KG1 (cell line): ENCODE measurements around the gene ABCC11.
"Not testable (repeated sequence)": the region's sequence is repeated elsewhere in the genome, so short reads cannot be mapped to it uniquely, and the experiment has no call there.

Source experiments
- DNase-seq: peaks from one replicate; lab custom pipeline; 2025; lab: John Stamatoyannopoulos, UW

The ABCC11 gene

DNA sequence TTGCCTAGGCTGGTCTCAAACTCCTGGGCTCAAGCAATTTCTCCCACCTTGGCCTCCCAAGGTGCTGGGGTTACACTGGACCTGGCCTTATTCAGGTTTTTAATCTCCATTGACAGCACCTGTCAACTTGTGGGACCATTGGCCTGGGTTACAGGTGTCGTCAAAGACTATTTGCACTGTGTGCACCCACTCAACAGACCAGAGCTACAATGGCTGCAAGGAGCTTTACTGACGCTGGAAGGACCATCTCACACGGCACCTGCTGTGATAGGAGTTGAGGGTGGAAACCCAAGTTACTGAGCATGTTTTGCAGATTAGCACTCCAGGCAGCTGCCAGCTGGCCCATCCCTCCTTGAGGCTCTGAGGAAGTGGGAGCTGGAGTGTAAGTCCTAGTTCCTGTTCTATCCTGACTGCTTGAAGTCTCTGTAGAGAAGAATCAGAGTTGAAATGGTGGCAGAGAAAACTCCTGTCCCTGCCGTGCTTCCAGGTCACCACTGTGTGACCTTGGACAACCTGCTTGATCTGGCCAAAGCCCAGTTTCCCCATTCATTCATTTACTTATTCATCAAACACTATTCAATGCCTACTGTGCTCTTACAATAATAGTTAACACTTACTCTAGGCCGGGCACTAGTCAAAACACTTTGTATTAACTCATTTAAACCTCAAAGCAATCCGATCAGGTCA is 45.7 kb downstream of the ABCC11 start:
- DNase-seq = no peak

DNA sequence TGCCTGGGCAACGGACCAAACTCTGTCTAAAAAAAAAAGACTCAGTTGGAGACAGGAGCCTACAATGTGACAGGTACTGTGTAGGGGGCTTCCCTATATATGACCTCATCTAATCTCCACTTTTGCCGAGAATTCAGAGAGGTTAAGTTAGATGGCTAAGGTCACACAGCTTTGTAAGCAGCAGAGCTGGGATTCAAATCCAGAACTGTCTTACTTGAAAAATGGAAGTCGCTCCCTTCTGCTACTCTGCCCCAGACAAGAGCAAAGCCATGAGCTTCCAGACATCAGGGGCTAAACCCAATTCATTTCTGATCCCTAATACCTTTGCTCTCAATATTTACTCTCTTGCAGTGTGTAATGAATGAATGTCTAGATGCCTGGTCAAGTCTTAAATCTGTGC is 50.0 kb downstream of the ABCC11 start:
- no peak for DNase-seq

DNA sequence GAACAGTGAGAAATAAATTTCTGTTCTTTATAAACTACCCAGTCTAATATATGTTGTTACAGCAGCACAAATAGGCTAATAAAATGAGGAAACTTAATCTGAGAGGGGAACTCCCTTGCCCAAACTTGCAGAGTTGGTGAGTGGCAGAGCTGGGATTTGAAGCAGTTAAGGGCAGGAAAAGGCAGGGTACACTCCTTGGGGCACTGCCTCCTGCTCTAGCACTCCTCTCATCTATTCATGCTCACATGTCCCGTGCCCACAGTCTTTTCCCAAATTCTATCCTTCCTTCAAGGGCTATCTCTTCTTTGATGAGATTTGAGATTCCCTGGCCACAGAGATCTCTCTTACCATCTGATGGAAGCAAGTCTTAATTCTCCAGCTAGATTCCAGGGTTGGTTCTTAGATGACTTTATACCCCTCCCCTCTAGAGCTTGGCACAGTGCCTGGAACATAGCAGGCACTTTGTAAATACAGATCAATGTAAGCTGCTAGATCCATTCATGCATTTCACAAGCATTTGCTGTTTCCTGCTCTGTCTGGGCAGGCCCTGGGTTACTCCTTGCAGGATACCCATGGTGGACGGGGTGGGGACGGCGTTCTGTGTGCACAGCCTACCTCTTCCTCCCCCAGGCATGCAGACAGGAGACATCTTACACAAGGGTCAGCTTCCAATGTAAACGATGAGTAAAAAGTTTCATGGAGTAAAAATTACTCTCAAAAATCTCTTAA is 52.3 kb downstream of the ABCC11 start:
- no peak for DNase-seq

DNA sequence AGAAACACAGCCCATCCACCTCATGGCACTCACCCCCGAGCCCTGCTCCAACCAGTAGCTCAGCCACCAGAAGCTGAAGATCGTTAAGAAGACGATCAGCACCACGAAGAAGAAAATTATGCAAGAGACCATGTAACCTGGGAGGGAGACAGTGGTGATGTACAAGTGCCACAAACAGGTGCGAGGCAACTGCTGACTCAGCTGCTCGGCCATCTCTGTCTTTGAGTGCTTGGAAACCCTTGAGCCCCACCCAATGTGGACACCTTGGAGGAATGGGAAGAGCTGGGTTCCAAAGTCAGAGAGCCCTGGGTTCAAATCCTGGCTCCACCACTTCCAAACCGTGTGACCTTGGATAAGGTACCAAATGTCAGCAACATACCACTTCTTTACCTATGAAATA is 53.5 kb downstream of the ABCC11 start:
- no peak for DNase-seq

DNA sequence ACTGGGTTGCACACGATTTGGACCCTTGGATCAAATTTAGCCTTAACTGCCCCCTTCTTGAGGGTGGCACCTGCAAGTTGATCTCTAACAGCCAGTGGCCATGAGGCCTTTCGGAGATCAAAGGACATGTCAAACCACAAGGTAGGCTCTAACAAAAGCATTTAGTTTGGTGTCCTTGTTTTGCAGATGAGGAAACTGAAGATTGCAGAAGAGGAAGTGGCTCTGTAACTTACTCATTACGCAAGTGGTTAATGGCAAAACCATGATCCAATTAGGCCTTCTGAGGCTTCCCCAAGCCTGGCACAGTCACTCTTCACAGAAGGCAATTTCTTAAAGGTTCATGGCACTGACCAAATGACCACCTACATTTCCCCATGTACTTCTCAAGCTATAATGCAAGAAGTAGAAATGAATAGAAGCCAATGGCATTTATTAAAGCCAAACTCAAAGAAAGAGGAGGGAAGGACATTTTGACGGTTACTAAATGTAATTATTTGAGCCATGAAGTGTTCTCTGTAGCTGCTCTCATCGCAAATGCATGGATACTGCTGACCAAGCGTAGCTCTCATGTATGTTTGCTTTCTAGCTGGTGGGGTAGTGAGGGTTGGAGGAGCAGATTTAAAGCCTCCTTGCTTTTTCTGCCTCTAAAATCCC is 58.8 kb downstream of the ABCC11 start:
- peak; percentile 13 for DNase-seq

DNA sequence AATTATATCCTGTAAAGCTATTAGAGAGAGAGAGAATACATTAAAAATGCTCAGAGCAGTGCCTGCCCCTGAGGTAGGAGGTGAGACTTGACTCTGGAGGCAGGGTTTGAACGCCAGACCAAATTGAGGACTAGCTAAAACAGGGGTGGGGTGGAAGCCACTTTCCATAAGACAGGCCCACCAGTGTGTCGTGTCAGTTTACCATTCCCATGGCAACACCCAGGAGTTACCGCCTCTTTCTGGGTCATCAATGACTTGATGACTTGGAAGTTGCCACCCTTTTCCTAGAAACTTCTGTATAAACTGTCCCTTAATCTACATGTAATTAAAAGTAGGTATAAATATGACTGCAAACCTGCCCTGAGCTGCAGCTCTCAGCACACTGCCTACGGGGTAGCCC is 59.6 kb downstream of the ABCC11 start:
- no peak for DNase-seq

DNA sequence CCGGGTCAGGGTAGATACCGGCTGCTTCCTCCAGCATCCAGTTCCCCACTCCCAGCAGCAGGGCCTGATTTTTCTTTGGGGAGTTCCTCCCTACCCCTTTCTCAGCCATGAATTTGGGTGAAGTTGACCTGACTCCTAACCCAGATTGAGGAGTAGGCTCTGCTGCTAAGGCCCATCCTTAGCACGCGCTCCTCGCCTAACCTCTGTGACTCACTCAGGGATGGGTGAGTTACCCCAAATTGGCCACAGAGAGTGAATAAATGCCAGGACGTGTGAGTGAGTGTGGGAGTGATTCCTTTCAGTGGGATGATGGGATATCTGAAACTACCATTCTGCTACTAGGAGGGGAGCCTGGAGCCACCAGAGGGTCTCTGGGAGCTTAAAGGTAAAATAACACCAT is 62.7 kb downstream of the ABCC11 start:
- no peak for DNase-seq

DNA sequence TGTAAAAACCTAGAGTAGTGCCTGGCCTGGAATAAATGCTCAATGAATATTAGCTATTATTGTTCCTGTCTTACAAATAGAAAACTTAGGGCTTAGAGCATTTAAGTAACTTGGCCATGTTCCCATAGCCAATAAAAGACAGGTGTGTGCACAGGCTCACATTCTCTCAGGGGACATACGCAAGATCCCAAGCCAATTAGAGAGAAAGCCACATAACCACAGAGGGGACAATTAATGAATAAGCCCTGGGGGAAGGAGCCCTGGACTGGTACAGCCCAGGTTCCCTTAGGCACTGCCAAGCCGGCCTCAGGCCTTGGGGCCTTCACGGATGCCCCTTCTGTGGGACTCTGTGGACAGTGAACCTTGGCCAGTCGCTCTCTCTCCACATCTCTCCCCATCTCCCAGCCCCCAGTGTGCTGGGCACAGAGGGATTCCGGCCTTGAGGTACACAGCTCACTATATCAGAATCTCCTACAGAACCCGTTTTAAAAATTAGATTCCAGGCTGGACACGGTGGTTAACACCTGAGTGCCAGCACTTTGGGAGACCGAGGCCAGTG is 64.3 kb downstream of the ABCC11 start:
- no peak for DNase-seq

DNA sequence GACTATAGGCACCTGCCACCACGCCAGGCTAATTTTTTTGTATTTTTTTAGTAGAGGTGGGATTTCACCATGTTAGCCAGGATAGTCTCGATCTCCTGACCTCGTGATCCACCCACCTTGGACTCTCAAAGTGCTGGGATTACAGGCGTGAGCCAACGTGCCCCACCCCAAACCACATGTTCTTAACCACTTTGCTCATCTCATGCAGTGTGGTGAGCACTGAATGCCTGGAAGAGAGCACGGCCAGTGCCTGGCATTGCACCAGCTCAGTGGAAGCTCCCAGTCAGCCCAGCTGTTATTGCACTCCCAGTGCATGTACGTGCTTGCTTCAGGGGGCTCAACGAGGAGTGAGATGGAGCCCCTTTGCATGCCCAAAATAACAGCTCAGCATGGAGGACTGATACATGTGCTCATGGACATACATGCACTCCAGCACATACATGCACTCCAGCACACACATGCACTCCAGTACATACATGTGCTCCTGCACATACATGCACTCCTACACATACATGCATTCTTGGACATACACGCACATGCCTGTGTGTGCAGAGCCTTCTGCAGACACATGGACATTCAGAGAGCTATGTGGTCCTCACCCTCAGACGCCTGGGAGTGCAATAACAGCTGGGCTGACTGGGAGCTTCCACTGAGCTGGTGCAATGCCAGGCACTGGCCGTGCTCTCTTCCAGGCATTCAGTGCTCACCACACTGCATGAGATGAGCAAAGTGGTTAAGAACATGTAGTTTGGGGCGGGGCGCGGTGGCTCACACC is 65.4 kb downstream of the ABCC11 start:
- DNase-seq = not testable (repeated sequence)

DNA sequence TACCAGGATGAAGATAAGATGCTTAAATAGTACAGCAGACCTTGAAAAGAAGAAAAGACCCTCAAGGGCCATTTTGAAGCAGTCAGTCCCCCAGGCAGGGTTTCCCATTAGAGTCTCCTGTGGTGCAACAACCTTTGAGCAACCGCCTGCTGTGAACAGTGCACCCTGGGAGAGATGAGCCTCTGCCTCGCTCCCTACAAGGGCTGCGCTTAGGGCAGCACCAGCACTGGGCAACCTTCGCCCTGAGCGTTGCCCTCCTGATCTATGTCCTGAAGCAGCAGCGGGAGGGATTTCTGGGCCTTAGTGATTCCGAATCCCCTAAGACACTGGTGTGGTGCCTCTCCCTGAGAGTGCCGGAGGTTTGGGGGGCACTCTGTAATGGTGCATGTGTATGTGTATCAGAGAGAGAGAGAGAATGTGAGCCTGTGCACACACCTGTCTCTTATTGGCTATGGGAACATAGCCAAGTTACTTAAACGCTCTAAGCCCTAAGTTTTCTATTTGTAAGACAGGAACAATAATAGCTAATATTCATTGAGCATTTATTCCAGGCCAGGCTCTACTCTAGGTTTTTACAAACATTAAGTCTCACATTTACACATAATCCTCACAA is 66.4 kb downstream of the ABCC11 start:
- no peak for DNase-seq

DNA sequence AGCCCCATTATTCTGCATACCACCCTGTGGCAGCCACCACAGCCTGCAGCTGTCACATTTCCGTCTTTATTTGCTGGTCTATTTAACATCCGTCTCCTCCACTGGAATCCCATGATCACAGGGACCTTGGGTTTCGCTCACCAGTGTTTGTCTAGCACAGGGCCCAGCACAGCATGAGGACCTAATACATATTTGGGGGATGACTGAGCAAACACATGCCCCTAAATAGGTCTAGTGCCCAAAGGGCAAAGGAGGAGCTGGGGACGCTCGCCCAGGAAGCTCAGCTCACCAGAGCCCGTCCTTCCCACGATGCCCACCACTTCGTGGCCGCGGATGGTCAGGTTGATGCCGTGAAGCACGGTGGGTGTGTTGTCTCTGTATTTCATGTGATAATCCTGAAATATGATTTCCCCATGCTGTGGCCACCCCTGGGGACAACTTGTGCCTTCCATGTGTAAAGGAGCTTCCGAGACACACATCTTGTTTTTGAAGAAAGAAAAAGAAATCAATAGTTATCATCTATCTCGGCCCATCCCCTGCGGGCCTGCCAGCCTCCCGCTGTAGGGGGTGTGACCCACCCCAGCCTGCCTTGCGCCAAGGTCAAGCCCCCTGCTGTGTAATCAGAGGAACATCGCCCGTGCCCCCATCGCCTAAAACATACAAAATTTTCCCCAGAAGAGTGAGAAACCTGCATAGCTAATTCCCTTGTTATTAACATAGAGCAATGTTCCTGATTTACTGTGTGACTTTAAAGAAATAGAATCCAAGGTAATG is 70.5 kb downstream of the ABCC11 start:
- DNase-seq = no peak

DNA sequence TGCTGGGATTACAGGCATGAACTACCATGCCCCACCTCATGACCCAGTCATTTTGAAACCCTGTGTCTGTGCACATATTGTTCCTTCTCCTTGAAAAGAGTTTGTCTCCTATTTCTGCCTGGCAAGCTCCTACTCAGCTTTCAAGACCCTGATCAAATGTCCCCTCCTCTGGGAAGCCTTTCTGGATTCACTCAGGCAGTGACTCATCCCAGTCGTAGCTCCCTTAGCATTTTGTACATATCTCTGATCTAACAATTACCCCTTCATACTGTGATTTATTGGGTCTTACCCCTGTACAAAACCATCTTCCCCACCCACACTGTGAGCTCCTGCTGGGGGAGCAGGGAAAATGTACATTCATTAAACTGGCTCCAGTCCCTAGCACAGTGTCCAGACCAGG is 73.5 kb downstream of the ABCC11 start:
- DNase-seq = no peak

DNA sequence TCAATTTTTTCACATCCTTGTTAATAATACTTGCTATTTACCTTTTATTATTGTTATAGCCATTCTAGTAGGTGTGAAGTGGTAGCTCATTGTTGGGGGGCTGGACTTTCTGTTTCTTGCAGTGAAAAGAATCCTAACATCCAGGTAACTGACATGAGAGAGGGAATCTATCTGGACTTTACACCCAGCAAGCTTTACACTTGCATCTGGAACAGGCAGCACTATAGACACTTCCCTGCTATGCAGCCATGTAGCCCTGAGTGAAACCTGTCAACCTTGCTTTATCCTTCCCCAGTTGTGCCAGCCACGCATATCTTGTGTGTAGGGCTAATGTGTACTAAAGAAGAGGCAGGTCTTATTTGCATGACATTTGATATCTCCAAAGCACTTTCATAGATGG is 74.7 kb downstream of the ABCC11 start:
- no peak for DNase-seq

DNA sequence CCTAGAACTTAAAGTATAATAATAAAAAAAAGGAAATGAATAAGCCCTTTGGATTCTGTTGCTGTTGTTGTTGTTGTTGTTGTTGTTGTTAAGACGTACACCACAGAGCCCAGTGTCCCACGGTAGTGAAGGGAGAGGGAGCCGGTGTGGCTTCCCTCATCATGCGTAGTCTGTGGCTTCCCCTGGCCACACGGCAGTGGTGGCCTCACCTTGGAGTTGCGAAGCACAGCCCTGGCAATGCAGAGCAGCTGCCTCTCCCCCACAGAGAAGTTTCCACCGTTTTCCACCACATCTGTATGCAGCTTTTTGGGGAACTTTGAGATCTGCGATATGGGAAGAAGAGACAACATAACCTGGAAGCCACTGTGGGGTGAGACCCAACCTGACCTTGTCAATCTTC is 77.4 kb downstream of the ABCC11 start:
- no peak for DNase-seq

DNA sequence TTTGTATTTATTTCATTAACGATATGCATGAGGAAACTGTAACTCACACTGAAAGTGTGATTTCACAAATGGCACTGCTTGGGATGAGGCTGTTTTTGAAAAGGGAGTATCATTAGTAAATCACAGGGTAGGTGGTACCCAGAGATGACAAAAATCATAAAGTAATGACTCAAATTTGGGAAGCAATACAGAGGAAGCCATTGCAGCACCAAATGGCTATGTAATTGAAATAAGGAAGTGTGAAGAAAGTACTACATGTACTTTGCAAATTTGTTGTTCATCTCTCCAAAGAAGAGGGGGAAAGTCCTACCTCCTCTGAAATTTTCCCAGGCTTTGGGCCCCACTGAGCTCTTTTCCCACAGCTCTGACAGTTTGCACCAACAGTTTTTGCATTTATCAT is 79.3 kb downstream of the ABCC11 start:
- DNase-seq = no peak

DNA sequence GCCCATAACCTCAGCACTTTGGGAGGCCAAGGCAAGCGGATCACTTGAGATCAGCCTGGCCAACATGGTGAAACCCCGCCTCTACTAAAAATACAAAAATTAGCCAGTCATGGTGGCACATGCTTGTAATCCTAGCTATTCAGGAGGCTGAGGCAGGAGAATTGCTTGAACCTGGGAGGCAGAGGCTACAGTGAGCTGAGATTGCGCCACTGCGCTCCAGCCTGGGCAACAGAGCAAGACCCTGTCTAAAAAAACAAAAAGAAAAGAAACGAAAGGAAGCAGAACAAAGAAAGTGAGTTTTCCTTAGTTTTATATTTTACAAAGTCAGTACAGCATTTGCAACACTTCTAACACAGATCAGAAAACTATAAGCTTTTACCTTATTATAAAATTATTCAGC is 80.7 kb downstream of the ABCC11 start:
- DNase-seq = not testable (repeated sequence)

DNA sequence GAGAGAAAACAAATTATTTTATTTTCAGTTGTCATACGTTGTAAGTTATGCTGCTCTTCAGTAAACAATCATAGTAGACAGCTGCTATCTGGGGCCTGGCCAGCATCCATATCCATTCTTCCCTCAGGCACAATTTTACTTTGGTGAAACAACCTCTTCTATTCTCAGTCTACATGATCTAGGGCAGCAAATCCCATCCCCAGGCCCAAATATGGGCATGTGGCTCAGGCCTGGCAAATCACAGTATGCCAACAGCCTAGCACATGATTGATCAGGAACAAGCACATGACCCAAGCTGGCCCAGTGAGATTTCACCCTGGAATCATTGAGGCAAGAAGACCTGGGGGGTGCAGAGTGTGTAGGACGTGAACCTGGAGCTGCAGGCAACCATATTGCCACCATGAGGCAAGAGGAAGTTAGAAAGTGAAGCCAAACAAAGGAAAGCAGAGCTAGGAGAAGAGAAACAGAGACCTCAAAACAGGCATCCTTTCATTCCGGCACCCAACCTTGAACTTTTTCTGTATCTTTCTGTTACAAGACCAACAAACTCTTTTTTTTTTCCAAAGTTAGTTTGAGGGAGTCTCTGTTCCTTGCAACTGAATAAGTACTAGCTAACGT is 81.3 kb downstream of the ABCC11 start:
- no peak for DNase-seq

DNA sequence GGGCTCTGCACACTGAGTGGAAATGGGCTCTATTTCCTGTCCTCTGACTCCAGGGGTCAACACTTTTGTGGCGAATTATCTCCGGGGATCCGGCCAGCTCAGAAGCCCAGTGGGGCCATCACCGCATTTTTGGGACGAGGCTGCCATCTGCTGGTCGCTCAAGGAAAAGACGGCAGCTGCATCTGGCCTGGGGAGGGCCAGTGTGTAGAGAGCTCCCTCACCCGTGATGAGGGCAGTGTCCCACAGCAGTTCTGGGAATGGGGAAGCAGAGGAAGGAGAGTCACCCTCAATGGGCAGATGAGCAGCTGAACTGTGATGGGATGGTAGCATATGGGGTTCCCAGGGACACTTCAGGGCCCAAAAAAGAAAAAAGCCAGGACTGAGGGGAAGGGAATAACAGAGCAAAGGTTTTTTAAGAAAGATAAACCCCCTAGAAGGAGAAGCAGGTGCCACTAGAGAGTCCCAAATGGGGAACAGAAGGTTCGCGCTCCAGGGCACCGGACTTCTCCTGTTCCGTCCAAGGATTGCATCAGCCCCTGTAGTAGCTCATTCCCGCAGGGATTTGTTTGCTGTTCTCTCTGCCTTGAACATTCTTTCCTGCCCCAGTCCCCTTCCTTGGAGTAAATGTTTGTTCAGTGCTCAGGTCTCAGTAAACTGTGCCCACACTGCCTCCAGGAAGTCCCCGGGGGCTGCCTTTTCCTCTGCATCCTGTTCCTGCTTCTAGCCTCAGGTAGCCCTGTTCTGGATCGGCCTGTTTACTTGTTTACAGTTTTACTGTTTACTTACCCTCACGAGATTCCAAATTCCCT is 82.2 kb downstream of the ABCC11 start:
- DNase-seq = peak; percentile 9

DNA sequence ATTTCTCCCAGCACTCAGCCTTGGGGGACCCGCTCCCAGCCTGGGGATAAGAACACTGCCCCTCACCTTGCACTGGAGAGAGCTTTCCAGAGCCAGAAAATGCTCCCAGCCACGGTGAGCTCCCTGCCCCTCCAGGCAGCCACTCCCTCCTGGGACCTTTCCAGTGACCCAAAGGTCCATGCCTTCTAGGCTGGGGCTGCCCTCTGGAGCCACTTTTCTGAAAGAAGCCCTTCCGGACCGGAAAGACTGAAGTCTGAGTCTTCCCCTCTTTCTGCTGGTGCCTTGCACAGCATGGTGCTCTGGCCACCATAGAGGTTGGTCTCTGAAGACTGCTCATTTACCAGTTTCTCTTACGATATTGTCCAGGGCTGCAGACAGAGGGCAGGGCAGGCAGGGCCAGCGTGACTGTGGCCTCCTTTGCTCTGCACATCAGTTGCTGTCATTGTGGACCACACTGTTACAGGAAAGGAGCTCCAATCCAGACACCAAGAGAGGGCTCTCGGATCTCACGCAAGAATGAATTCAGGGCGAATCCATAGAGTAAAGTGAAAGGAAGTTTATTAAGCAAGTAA is 84.4 kb downstream of the ABCC11 start:
- no peak for DNase-seq
